ENCODE data around the gene ABCC4.
"Not testable (repeated sequence)": the region's sequence is repeated elsewhere in the genome, so short reads cannot be mapped to it uniquely, and the experiment has no call there.

DNA sequence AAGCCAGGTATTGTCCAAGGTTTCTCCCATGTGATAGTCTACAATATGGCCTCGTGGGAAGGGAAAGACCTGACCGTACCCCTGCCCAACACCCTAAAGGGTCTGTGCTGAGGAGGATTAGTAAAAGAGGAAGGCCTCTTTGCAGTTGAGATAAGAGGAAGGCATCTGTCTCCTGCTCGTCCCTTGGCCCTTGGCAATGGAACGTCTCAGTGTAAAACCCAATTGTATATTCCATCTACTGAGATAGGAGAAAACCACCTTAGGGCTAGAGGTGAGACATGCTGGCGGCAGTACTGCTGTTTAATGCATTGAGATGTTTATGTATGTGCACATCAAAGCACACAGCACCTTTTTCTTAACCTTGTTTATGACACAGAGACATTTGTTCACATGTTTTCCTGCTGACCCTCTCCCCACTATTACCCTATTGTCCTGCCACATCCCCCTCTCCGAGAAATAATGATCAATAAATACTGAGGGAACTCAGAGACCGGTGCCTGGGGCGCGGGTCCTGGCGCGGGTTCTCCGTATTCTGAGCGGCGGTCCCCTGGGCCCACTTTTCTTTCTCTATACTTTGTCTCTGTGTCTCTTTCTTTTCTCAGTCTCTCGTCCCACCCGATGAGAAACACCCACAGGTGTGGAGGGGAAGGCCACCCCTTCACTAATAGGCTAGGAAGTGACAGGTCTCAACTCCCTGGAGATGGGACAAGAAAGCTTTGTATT lies 32.7 kb downstream of the ABCC4 start:
- TF ChIP-seq, protein P1, sequence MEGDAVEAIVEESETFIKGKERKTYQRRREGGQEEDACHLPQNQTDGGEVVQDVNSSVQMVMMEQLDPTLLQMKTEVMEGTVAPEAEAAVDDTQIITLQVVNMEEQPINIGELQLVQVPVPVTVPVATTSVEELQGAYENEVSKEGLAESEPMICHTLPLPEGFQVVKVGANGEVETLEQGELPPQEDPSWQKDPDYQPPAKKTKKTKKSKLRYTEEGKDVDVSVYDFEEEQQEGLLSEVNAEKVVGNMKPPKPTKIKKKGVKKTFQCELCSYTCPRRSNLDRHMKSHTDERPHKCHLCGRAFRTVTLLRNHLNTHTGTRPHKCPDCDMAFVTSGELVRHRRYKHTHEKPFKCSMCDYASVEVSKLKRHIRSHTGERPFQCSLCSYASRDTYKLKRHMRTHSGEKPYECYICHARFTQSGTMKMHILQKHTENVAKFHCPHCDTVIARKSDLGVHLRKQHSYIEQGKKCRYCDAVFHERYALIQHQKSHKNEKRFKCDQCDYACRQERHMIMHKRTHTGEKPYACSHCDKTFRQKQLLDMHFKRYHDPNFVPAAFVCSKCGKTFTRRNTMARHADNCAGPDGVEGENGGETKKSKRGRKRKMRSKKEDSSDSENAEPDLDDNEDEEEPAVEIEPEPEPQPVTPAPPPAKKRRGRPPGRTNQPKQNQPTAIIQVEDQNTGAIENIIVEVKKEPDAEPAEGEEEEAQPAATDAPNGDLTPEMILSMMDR (IDR thresholded peaks at IDR 0.05) = not testable (repeated sequence)
- not testable (repeated sequence) for TF ChIP-seq POLR2A (IDR thresholded peaks at IDR 0.05)
